Midbrain (tissue), 1 donor: ENCODE data around the gene XYLT1.
A peak's percentile ranks its signal among the peaks of the same experiment; 100 is the strongest.

ENCODE experiments used
- DNase-seq: peaks from one replicate; lab custom pipeline; 2025; lab: John Stamatoyannopoulos, UW

The XYLT1 gene

DNA sequence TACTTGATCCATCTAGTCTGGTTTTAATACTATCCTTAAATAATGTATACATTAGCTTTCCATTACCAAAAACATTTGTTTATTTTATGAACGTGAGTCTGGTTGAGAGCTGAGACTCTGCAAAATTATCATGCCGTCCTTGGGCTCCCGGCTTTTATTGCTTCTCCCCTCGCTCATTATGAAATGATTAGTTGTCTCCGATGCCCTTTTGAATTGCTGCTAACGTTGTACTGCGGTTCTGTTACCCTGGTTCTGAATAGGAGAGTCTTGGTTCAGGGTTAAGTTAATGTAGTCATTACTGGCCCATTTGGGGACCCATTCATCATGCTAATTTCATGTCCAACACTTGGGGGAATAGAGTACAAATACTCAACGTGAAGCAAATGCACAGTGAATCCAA is 12.8 kb downstream of the XYLT1 start:
- DNase-seq, result peak; percentile 25

DNA sequence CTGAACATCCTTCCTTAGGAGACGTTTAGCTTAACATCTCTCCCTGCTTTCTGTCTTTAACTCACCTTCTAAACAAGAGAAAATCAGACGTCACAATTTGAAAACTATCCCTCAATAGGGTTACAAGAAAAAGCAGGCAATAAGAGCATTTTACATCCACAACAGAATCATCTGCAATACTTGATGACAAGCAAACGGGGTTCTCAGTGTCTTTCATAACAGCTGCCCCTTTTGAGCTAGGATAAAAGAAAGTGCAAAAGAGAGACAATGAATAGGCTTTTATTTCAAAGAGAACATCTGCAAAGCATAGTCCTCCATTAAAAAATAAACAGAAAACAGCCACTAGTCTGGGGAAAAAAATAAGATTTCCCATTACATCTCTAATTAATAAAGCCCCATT is 13.2 kb downstream of the XYLT1 start:
- peak; percentile 57 for DNase-seq

DNA sequence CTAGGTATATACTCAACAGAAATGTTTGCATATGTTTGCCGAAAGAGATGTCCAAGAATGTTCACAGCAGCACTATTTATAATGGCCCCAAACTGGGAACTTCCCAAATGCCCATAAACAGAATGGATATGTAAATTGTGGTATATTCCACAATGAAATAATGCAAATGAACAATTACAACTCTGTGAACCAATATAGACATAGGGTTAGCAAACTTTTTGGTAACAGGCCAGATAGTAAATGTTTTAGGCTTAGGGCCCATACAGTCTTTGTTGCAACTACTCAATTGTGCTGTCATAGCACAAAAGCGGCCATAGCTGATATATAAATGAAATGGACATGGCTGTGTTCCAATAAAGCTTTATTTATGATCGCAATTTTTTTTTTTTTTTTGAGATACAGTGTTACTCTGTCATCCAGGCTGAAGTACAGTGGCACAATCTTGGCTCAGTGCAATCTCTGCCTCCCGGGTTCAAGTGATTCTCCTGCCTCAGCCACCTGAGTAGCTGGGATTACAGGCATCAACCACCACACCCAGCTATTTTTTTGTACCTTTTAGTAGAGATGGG is 16.5 kb downstream of the XYLT1 start:
- no peak for DNase-seq

DNA sequence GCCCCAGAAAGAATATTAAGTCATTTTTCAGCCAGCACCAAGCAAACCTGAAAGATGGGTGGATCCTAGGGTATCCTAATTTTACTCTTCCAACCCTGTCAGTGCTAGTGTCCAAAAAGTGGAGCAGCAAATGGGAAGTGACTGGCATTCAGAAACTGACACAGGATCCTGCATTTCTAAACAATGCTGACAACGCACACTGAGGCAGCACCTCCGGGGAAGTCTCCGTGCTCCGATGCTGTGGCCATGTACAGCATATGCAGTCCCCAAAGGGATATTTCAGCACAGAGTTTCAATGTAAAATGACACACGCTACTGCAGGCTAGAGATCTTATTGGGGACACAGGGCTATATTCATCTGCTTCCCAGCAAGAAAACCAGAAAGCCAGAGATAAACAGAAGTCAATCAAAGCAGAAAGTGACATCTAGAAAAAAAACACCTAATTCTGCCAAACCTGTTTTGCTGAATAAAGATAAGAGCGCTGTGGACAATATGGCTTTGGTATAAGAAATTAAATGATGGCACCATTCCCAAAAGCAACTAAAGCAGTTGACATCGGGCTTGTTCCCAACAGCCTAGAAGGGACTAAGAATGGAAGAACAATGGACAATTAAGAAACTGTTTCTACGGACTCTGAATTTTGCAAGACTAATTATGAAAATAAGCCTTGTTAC is 17.3 kb downstream of the XYLT1 start:
- DNase-seq, result peak; percentile 36

DNA sequence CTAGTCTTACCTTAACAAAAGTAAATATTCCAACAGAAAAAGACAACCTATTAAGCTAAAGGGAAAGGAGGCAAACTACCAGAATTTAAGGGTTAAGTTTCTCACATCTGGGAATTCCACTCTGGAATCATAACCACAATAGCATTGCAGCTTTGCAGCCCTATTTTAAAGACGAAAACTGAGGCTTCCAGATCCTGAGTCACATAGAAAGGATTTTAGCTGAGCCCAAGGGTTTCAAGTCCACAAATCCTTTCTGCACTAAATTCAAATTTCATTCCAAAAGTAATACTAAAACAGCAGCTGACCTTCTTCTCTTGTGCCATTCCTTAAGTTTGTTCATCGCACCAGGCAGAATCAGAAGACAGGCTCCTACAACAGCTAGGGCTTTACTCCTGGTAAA is 17.8 kb downstream of the XYLT1 start:
- DNase-seq, result no peak

DNA sequence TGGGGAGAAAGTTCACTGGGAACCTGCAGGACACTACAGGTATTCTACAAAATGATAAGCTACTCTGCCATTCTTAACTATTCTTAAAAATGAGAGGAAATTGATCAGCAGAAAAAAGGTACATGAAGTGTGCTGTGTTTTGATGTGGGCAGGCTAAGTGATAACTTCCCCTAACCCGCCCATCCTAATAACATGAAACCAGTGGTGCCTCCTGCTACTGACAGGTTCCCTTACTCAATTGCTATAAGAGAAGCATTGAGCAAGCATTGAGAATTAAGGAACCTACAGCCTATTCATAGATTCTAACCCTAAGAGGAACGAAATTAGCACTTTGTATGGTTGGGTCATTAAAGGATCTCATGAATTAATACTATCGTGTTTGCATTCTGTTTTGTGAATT is 18.9 kb downstream of the XYLT1 start:
- no peak for DNase-seq

DNA sequence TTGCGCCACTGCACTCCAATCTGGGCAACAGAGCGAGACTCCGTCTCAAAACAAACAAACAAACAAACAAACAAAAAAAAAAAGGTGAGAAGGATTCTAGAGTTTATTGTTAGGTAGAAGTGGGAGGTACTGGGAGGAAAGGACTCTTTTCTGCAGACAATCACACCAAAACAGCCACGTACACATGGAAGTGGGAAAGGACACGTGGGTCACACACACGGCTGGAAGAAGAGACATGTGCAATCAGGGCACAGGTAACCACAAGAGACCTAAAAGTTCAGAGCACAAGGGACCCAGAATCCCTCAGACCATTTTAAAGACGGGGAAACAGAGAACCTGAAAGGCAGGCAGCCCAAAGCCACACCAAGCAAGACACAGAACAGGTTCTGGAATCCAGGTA is 20.5 kb downstream of the XYLT1 start:
- no peak for DNase-seq

DNA sequence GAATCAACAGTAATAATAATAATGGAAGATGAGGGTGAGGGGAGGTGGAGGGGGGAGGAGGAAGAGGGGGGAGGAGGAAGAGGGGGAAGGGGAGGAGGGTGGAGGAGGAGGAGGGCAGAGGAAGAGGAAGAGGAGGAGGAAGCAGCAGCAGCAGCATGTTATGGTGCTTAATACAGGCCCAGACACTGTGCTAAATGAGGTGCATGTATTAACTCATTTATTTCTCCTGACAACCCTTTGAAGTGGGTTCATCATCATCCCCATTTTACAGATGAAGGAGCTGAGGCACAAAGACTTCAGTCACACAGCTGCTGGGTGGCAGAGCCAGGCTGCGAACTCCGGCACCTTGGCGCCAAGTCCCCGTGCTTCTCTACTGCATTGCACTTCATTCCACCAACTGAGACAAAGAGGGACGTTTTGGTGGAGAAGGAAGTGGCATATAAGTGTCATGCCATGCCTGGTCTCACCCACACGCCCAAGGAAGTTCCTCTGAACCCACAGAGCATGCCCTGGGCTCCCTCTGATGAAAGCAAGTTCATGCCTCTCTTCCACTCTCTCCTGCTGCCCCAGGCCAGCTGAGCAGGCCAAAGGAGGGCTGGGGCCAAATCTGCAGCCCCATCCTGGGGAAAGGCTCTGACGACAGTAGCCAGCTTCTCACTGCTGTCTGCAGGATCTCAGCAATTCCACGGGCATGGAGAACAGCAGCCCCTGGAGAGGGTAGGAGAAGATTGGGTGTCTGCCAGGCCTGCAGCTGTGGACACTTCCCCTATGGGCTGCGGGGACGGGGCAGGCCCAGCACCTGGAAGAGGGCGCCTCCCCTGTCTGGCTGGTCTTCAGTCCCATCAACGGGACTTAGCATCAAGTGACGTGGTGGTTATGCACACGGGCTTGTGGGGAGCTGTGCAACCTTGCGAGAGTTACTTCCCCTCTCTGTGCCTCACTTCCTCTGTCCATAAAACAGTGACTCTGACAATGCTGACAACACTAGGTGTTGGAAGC is 21.8 kb downstream of the XYLT1 start:
- DNase-seq, result no peak

DNA sequence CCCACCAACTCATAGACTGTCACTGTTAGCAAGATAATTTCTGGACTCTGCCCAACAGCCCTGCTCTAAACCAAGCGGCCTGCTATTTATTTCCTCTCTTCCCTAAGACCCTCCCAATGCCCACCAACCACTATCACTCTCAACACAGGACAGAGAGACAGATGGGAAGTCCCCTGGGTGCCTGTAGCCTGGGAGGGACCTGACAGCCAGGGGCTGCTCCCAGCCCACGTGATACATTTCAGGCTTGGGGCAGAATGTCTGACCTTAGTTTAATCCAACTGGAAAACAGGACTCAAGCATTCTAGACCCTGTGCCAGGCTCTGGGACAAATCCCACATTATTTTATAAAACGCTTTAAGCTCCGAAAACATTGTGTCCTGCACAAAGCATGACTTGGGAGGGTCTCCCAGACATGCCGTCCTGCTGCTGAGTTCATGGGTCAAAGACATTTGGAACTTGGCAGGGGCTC is 23.6 kb downstream of the XYLT1 start:
- DNase-seq, result no peak

DNA sequence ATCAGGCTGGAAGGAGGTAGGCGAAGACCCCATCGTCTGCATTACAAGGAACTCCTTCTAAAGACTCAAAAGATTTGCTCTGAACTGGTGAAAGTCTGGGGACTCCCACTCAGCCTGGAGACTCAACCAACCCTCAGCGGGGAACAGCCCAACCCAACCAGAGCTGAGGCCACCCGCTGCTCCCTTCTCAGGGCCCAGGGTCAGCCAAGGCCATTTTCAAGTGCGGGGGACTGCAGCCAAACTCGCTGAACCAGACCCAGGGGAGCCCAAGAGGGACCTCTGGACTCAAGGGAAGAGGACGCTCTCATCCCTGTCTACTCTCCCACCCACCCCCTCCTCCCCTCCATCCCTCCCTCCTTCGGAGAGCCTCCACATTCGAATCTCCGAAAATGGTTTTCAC is 24.1 kb downstream of the XYLT1 start:
- no peak for DNase-seq

DNA sequence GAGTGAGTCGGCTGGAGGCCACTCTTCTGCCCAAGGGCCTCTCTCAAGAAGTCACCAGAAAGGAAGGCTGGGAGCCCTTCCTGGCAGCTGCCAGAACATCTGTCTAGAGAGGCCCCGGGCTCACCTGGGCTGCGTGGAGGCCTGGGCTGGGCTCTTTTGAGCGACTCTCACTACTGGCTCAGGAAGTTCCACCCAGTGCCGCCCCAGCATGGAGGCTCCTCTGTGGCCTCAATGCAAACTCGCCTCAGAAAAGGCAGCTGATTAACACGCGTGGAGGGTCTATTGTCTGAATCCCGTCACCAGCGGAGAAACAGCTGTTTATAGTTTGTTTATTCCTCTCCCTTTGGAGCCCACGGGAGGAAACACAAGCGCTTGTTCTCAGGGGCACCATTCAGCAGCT is 25.3 kb downstream of the XYLT1 start:
- DNase-seq, result no peak

DNA sequence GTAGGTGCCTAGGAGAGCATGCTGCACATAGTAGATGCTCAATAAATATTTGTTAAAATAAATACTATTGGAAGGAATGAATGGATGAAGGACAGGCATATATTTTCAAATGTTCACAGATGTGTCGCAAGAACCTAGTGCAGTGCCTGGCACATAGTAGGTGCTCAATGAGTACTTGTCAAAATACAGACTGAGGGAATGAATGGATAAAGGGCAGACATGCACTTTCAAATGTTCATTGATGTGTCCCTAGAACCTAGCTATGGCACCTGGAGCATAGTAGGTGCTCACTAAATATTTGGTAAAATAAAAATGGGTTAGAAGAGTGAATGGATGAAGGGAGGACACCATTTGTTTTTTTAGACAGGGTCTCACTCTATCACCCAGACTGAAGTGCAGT is 26.1 kb downstream of the XYLT1 start:
- DNase-seq, result no peak

DNA sequence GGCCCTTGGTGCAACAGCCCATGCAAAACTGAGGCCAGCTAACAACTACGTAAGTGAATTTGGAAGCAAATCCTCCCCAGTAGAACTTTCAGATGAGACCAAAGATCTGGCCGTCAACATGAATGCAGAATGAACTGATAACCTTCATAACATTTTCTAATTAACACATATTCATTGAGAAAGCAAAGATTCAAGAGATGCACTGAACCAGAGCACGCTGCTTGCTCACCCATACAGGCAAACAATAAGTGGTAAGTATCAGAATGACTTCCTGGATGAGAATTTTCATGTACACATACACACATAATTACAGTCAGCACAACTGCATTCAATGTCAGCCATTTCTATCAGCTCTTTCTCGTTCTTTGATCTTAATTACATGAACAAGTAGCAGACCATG is 30.6 kb downstream of the XYLT1 start:
- DNase-seq, result no peak

DNA sequence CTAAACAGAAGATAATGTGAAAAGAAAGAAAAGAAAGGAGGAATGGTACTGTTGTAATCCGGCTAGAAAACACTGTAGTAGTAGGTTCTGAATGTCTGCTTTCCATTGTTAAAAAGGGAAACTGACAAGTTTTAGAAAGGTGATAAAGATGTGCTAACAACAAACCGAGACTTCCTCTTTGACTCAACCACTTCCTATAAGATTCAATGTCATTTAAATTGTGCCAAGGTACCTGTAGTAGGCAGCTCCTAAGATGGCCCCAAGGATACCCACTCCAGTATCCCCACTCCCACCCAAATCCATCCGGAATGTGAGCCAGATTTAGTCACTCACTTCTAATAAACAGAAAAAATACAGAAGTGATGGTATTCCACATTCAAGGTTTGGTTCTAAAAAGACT is 31.2 kb downstream of the XYLT1 start:
- DNase-seq, result no peak

DNA sequence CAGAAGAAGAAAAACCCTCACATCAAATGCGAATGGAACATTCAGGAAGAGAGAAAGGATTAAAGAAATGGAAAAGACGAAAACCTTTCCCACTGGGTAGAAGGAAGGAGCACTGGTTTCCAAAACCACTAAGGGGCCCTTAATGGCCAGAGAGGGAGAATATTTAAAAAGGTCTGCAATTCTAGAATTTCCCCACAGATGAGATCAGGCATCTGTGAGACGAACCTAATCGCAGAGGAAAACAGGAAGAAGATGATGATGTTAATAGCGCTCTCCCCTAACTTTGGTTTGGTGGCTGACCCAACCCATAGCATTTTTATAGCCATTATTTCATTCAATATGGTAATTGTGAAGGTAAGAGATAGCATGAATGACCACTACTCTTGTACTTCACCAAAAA is 32.8 kb downstream of the XYLT1 start:
- no peak for DNase-seq

DNA sequence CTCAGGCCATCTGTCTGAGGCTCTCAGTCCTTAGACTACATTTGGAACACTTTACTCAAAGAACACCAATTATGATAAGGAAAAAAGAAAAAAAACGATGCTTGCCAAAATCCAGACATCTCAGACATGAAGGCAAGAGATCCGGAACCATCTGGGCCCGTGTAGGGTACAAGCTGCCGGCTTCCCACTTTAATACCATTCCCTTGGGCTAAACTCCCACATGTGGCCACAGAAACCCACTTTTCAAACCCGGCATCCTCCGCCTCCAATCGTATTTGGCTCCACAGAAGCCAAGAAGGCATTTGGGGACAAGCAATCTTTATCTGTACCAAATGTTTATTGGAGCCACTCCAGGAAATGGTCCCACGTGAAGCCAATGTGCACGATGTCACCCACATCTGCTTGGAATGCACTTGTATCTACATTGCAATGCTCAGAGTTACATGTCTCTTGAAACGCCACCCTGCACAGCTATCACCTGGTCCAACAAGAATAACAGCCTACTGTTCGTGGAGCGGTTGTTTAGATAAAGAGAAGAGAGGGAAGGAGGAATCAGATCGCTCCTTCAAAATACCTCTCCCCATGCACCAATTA is 33.5 kb downstream of the XYLT1 start:
- DNase-seq, result no peak

DNA sequence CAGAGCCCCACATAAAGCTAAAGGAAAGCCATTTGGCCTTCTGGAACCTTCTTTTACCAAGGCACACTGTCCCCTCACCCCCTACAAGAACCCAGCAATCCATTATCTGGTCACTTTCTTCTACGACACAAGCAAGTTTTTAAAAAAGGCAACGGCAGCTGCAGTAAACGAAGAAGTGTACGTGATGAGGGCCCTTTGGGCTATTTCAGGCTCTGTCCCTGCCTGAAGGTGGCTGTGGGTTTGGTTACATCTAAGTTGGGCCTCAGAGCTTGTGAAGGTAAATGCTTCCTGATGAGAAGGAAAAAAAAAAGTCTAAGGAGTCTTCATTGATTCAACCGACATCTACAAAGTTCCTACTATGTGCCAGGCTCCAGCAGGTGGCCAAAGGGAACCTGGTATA is 35.4 kb downstream of the XYLT1 start:
- DNase-seq, result no peak

DNA sequence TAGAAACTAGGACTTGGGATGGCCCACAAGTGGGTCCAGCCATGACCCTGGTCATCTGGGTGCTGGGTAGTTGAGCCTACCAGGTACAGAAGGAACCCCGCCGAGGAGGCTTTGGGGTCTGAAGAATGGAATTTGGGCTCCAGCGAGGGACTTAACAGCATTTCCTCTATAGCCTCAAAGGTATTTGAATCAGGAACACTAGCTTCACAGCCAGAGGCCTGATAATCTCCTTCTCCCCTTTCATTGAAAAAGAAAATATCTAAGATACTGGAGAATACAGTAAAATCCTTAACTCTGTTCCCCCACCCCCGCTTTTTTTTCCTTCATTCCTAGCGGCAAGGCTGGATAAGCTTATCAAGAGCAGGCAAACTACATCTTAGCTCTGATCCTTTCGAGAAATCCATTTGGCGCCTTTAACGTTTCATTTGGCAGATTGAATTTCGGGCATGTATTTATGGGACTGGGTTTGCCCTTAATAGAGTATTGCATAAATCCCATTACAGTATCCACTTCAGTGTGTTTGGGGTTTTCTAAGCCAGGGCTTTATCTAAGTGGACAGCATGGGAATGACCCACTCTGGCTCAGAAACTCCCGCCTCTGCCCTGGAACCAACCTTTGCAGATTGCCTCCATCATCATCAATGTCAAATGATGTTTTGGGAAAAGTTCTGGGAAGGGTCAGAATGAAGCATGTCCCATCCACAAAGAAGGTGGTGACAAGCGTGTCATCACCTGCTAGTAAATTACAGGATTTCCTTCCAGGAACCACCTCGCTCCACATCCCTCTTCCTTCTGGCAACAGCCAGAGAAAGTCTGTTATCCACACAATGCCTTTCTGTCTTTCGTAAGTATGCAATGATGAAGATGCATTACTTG is 36.9 kb downstream of the XYLT1 start:
- no peak for DNase-seq

DNA sequence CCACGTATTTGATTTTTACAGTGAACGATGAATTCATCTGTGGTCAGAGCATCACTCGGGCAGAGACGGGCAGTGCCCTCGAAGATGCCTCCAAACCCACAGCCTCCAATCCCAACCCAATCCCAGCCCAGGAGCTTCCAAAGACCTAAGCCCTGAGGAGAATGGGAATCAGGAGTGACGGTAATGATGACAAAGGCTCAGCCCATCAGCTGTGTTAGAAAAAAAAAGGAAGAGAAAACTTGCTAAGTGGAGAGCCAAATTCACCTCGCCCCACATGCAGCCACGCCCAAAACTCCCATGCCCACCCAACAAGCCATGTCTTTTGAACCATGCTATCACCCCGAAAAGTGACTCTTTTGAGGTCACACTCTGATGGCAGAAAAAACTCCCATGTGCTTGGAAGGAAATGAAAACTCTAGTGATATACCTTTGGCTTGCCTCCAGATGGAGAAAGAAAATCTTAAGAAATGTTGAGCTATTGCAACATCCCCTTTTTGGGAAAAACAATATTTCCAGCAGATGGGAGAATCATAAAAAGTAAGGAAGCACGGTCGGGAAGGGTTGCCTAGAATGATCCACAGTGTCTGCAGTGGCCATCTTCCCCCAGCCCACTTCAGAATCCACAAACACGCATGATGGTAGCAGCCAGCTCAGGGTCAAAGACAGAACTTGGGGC is 37.7 kb downstream of the XYLT1 start:
- no peak for DNase-seq

DNA sequence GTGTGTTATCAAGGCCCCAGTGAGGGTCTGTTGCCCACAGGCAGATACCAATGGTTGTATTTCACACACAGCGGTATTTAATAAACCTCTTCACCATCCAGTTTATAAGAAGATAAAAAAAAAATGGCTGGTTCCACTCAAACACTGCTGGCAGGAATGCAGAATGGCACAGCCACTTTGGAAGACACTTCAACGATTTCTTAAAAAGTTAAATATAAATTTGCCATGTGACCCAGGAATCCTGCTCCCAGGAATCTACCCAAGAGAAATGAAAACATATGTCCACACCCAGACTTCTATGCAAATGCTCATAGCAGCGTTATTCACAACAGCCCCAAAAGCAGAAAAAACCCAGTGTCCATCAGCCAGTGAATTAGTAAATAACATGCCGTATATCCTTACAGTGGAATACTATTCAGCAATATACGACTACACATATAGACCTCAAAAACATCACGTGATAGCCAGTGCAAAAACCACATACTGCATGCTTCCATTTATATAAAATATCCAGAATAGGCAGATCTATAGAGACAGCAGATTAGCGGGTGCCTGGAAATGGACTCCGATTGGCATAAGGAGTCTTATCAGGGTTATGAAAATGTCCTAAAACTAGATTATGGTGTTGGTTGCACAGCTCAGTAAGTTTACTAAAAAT is 38.7 kb downstream of the XYLT1 start:
- DNase-seq, result no peak
